Vagina (tissue), 2 donors: ENCODE measurements around the gene IGFLR1.

Experiments used
- POLR2A ChIP-seq, 2 donors: fragments of 450-650 bp; IDR thresholded peaks; one replicate each; pipeline ENCODE4 v1.6.1; 2017; ENCODE audit warnings: antibody characterized with exemption in 2 of 2, mild to moderate bottlenecking in 2 of 2, moderate library complexity in 2 of 2
- POLR2AphosphoS5 ChIP-seq, 2 donors: sonication (generic); formaldehyde crosslinking; IDR thresholded peaks; one replicate each; pipeline ENCODE4 v1.9.0; 2017; ENCODE audit warnings: antibody characterized with exemption in 2 of 2, mild to moderate bottlenecking in 2 of 2, low read depth in 1 of 2; ENCODE audit not compliant: insufficient read depth in 1 of 2
- TF ChIP-seq, protein P1 (sequence below), 3 experiments: fragments of 450-650 bp in 2 of 3; fragments of 200-600 bp in 1 of 3; sonication (generic) in 1 of 3; IDR thresholded peaks; one replicate each; pipeline ENCODE4 v1.5.1; 2017 to 2019; ENCODE audit warnings: antibody characterized with exemption in 3 of 3, mild to moderate bottlenecking in 2 of 3, moderate library complexity in 2 of 3

DNA sequence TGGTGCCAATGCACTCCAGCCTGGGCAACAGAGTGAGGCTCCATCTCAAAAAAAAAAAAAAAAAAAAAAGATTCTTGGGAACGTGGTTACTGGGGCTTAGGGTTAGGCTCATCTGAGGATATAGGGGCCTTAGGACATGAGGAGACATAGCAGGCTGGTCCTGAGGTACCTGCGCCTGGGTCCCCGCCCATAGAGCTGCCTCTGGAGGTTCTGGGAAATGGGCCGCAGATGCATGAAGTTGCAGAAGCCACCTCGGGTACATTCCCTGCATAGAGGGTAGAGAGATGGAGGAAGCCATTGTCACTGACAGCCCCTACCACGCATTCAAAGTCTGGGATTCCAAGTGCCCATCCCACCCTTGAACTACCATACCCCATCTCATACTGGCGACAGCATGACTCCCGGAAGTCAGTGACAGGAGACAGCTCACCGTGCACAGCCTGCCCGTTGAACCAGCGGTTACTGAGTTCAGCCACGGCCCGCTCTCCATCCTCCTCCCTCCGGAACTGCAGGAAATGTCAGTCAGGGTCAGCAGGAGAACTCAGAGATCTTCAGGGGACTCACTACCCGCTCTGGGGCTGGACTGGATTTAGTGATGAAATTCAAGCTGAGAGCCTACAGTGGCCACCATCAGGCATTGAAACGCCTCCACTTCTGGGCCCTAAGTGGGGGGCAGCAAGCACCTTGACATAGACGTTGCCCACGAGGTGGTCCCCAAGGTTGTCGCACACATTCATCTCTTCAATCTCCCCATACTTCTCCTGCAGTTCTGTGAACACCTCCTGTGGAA is 1.6 kb upstream of the IGFLR1 start:
- TF ChIP-seq, protein P1, sequence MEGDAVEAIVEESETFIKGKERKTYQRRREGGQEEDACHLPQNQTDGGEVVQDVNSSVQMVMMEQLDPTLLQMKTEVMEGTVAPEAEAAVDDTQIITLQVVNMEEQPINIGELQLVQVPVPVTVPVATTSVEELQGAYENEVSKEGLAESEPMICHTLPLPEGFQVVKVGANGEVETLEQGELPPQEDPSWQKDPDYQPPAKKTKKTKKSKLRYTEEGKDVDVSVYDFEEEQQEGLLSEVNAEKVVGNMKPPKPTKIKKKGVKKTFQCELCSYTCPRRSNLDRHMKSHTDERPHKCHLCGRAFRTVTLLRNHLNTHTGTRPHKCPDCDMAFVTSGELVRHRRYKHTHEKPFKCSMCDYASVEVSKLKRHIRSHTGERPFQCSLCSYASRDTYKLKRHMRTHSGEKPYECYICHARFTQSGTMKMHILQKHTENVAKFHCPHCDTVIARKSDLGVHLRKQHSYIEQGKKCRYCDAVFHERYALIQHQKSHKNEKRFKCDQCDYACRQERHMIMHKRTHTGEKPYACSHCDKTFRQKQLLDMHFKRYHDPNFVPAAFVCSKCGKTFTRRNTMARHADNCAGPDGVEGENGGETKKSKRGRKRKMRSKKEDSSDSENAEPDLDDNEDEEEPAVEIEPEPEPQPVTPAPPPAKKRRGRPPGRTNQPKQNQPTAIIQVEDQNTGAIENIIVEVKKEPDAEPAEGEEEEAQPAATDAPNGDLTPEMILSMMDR (IDR thresholded peaks at IDR 0.05) = no peak
- TF ChIP-seq POLR2A (IDR thresholded peaks at IDR 0.05) (no peak), POLR2AphosphoS5 (IDR thresholded peaks at IDR 0.05; ENCODE audit: insufficient read depth in 1 of 2, low read depth in 1 of 2) (no peak)
